ENCODE measurements around the gene NTMT1.

NTMT1 gene

GRCh38 chr9:129626079-129626624, at the start of gene NTMT1:
NTMT1 (plus strand) TSS chr9:129626163; CDS start chr9:129632704, 6,541 bp downstream.
- Mint-ChIP-seq H3K27ac (peak within 1 kb of the TSS; percentile 82 to 92 (median 85)), H3K4me1 (peaks cover 46% of the 10 kb centered on the region), H3K36me3 (ENCODE audit: low read depth) (peaks cover under 1% of the 10 kb centered on the region), H3K9me3 (no peaks in the 10 kb centered on the region), H3K27me3 (ENCODE audit: low read depth) (peaks cover 4% of the 10 kb centered on the region), H3K4me3 (peak within 1 kb of the TSS; percentile 79 to 87 (median 86))
- no peak for TF ChIP-seq CTCF (IDR thresholded peaks at IDR 0.05; ENCODE audit: unreplicated experiment in 3 of 3)

GRCh38 chr9:129576546-129577543, 49.1 kb upstream of the NTMT1 start:
- Mint-ChIP-seq H3K4me3 (no peak overlapping the region), H3K4me1 (peaks cover 24% of the 10 kb centered on the region), H3K27ac (peak overlapping the region; percentile 61 to 89 (median 85)), H3K36me3 (ENCODE audit: low read depth) (no peaks in the 10 kb centered on the region), H3K27me3 (ENCODE audit: low read depth) (peaks cover 5% of the 10 kb centered on the region), H3K9me3 (peaks cover 2% of the 10 kb centered on the region)
- TF ChIP-seq CTCF (IDR thresholded peaks at IDR 0.05; ENCODE audit: unreplicated experiment in 3 of 3), result no peak

GRCh38 chr9:129579294-129579693, 46.7 kb upstream of the NTMT1 start:
- peaks cover 2% of the 10 kb centered on the region for H3K9me3 Mint-ChIP-seq
- TF ChIP-seq CTCF (IDR thresholded peaks at IDR 0.05; ENCODE audit: unreplicated experiment in 3 of 3), result no peak
- no peak overlapping the region for H3K4me3 Mint-ChIP-seq
- H3K36me3 Mint-ChIP-seq (ENCODE audit: low read depth), result no peaks in the 10 kb centered on the region
- H3K4me1 Mint-ChIP-seq, result peaks cover 33% of the 10 kb centered on the region
- H3K27me3 Mint-ChIP-seq (ENCODE audit: low read depth), result peaks cover 5% of the 10 kb centered on the region
- peak overlapping the region in 2 of 3 experiments; percentile 28 to 30 for H3K27ac Mint-ChIP-seq

GRCh38 chr9:129580211-129580915, 45.6 kb upstream of the NTMT1 start:
- no peak overlapping the region for H3K4me3 Mint-ChIP-seq
- H3K27me3 Mint-ChIP-seq (ENCODE audit: low read depth), result peaks cover 5% of the 10 kb centered on the region
- H3K9me3 Mint-ChIP-seq, result peaks cover 2% of the 10 kb centered on the region
- no peak for TF ChIP-seq CTCF (IDR thresholded peaks at IDR 0.05; ENCODE audit: unreplicated experiment in 3 of 3)
- H3K4me1 Mint-ChIP-seq, result peaks cover 33% of the 10 kb centered on the region
- peak overlapping the region; percentile 30 to 58 (median 48) for H3K27ac Mint-ChIP-seq
- H3K36me3 Mint-ChIP-seq (ENCODE audit: low read depth), result no peaks in the 10 kb centered on the region

GRCh38 chr9:129581505-129582189, 44.3 kb upstream of the NTMT1 start:
- no peak for TF ChIP-seq CTCF (IDR thresholded peaks at IDR 0.05; ENCODE audit: unreplicated experiment in 3 of 3)
- no peaks in the 10 kb centered on the region for H3K36me3 Mint-ChIP-seq (ENCODE audit: low read depth)
- H3K4me1 Mint-ChIP-seq, result peaks cover 28% of the 10 kb centered on the region
- no peaks in the 10 kb centered on the region for H3K9me3 Mint-ChIP-seq
- H3K27ac Mint-ChIP-seq, result peak overlapping the region; percentile 39 to 80 (median 43)
- no peak overlapping the region for H3K4me3 Mint-ChIP-seq
- H3K27me3 Mint-ChIP-seq (ENCODE audit: low read depth), result peaks cover 5% of the 10 kb centered on the region
